NCI-H82 (cell line): ENCODE results near the gene INSL3.
"Not testable (repeated sequence)": the region's sequence is repeated elsewhere in the genome, so short reads cannot be mapped to it uniquely, and the experiment has no call there.

Experiments used
- DNase-seq: peaks from one replicate; lab custom pipeline; 2025; lab: John Stamatoyannopoulos, UW

Gene INSL3

GRCh38 chr19:17817668-17818363 is 3.5 kb downstream of the INSL3 start:
- DNase-seq: no peak

GRCh38 chr19:17812099-17812498 is 9.2 kb downstream of the INSL3 start:
- DNase-seq: no peak

GRCh38 chr19:17811681-17812080 is 9.6 kb downstream of the INSL3 start:
- no peak for DNase-seq

- DNase-seq: no peak
Observed at GRCh38 chr19:17811103-17811502, 10.2 kb downstream of the INSL3 start.

GRCh38 chr19:17807731-17808316 is 13.5 kb downstream of the INSL3 start:
- no peak for DNase-seq

- DNase-seq: no peak
Observed at GRCh38 chr19:17806945-17807344, 14.4 kb downstream of the INSL3 start.

- no peak for DNase-seq
Observed at GRCh38 chr19:17805427-17805826, 15.9 kb downstream of the INSL3 start.

- DNase-seq: no peak
Observed at GRCh38 chr19:17803264-17803896, 17.9 kb downstream of the INSL3 start.

GRCh38 chr19:17802137-17802858 is 19.0 kb downstream of the INSL3 start:
- peak; percentile 26 for DNase-seq

GRCh38 chr19:17798599-17798998 is 22.7 kb downstream of the INSL3 start:
- DNase-seq: not testable (repeated sequence)

GRCh38 chr19:17797424-17798201 is 23.7 kb downstream of the INSL3 start:
- no peak for DNase-seq

- no peak for DNase-seq
Observed at GRCh38 chr19:17796838-17797423, 24.4 kb downstream of the INSL3 start.

- no peak for DNase-seq
Observed at GRCh38 chr19:17796013-17796837, 25.1 kb downstream of the INSL3 start.

GRCh38 chr19:17795495-17795856 is 25.8 kb downstream of the INSL3 start:
- no peak for DNase-seq

GRCh38 chr19:17794731-17795494 is 26.4 kb downstream of the INSL3 start, which contains the start of gene B3GNT3:
Gene B3GNT3 (plus strand): TSS chr19:17795138. CDS start chr19:17807808, 12,670 bp downstream.
- DNase-seq: peak; percentile 60

- DNase-seq: no peak
Observed at GRCh38 chr19:17794412-17794730, 26.9 kb downstream of the INSL3 start.

- no peak for DNase-seq
Observed at GRCh38 chr19:17790059-17790780, 31.1 kb downstream of the INSL3 start.

GRCh38 chr19:17788632-17789031 is 32.7 kb downstream of the INSL3 start:
- no peak for DNase-seq

- no peak for DNase-seq
Observed at GRCh38 chr19:17787274-17787913, 33.9 kb downstream of the INSL3 start.
